Osteoblast (primary cell): Measurements from ENCODE around the gene AHCYL2. TPM values are rescaled to one million over a fixed set of nuclear protein-coding genes. Genes with fewer than 3 reads are reported as not detected.

Experiments used
- DNase-seq: peaks from one replicate; pipeline ENCODE4 v3.0.0; 2011; ENCODE audit warnings: low spot score, mixed read lengths; ENCODE audit not compliant: insufficient read length; ENCODE audit errors: missing footprints
- H2AFZ ChIP-seq: 2 replicates; pipeline ENCODE4 v1.6.0; 2011; ENCODE audit warnings: mild to moderate bottlenecking, low read length
- H3K27ac ChIP-seq: 2 replicates; pipeline ENCODE4 v1.5.1; 2011; ENCODE audit warnings: mild to moderate bottlenecking, low read depth, low read length, moderate library complexity
- H3K27me3 ChIP-seq: 2 replicates; pipeline ENCODE4 v1.6.0; 2012; ENCODE audit warnings: mild to moderate bottlenecking, control low read depth, inconsistent platforms, low read length, moderate library complexity; ENCODE audit not compliant: insufficient read depth
- H3K36me3 ChIP-seq: 2 replicates; pipeline ENCODE4 v1.5.1; 2011; ENCODE audit warnings: mild to moderate bottlenecking, low read length, control low read depth, moderate library complexity; ENCODE audit not compliant: insufficient read depth
- H3K4me1 ChIP-seq: 2 replicates; pipeline ENCODE4 v1.5.1; 2011; ENCODE audit warnings: mild to moderate bottlenecking, low read length, control low read depth, moderate library complexity; ENCODE audit not compliant: insufficient read depth
- H3K4me2 ChIP-seq: 2 replicates; pipeline ENCODE4 v1.6.0; 2011; ENCODE audit warnings: mild to moderate bottlenecking, low read length; ENCODE audit not compliant: insufficient read depth
- H3K4me3 ChIP-seq: fragments of 200-600 bp; sonication (generic); 3 replicates; pipeline ENCODE4 v1.5.1; 2012; ENCODE audit warnings: mild to moderate bottlenecking, low read length, inconsistent platforms; ENCODE audit not compliant: insufficient read depth
- H3K79me2 ChIP-seq: 2 replicates; pipeline ENCODE4 v1.6.0; 2012; ENCODE audit warnings: mild to moderate bottlenecking, low read length, control low read depth, inconsistent platforms; ENCODE audit not compliant: insufficient read depth
- H3K9me3 ChIP-seq: 2 replicates; pipeline ENCODE4 v1.5.1; 2011; ENCODE audit warnings: low read depth, low read length, control low read depth
- H4K20me1 ChIP-seq: 2 replicates; pipeline ENCODE4 v1.6.0; 2012; ENCODE audit warnings: mild to moderate bottlenecking, low read length, control low read depth; ENCODE audit not compliant: insufficient read depth
- CTCF ChIP-seq: IDR thresholded peaks from 2 replicates; pipeline ENCODE4 v1.5.1; 2011; ENCODE audit warnings: mild to moderate bottlenecking, low read depth, low read length, moderate library complexity; ENCODE audit errors: extremely low read depth
- total RNA-seq: library from RNA; depleted of rRNA; stranded (reverse); fragments of >200 nt; gene quantifications from 2 replicates; pipeline ENCODE4 v1.2.3, GENCODE V29; 2012

Gene AHCYL2
- total RNA-seq, 1 donor: 10.1 TPM

GRCh38 chr7:129373651-129374428 lies 149.0 kb downstream of the AHCYL2 start:
- Histone ChIP-seq H3K4me1 (no peaks in the 10 kb centered on the region), H3K79me2 (no peaks in the 10 kb centered on the region), H2AFZ (no peak overlapping the region), H3K36me3 (no peaks in the 10 kb centered on the region), H4K20me1 (no peaks in the 10 kb centered on the region), H3K4me3 (no peak overlapping the region), H3K27me3 (no peaks in the 10 kb centered on the region), H3K9me3 (no peaks in the 10 kb centered on the region), H3K27ac (no peak overlapping the region), H3K4me2 (no peak overlapping the region)
- TF ChIP-seq CTCF: no peak
- DNase-seq: no peak

GRCh38 chr7:129375141-129375938 lies 150.5 kb downstream of the AHCYL2 start:
- no peak for TF ChIP-seq CTCF
- Histone ChIP-seq H4K20me1 (no peaks in the 10 kb centered on the region), H2AFZ (no peak overlapping the region), H3K27ac (no peak overlapping the region), H3K79me2 (no peaks in the 10 kb centered on the region), H3K4me2 (no peak overlapping the region), H3K4me3 (no peak overlapping the region), H3K4me1 (no peaks in the 10 kb centered on the region), H3K27me3 (no peaks in the 10 kb centered on the region), H3K9me3 (no peaks in the 10 kb centered on the region), H3K36me3 (no peaks in the 10 kb centered on the region)
- DNase-seq: no peak

GRCh38 chr7:129376076-129376777 lies 151.4 kb downstream of the AHCYL2 start:
- no peak overlapping the region for H3K27ac ChIP-seq
- H3K27me3 ChIP-seq: no peaks in the 10 kb centered on the region
- peak; percentile 75 for DNase-seq
- no peak overlapping the region for H3K4me3 ChIP-seq
- no peaks in the 10 kb centered on the region for H4K20me1 ChIP-seq
- H3K4me2 ChIP-seq: no peak overlapping the region
- peak; percentile 61 for TF ChIP-seq CTCF
- no peaks in the 10 kb centered on the region for H3K79me2 ChIP-seq
- no peaks in the 10 kb centered on the region for H3K4me1 ChIP-seq
- H2AFZ ChIP-seq: no peak overlapping the region
- H3K9me3 ChIP-seq: no peaks in the 10 kb centered on the region
- no peaks in the 10 kb centered on the region for H3K36me3 ChIP-seq
